ENCODE measurements around the gene SPCS1.
"Not testable (repeated sequence)": the region's sequence is repeated elsewhere in the genome, so short reads cannot be mapped to it uniquely, and the experiment has no call there.

Gene SPCS1

GRCh38 chr3:52705688-52706686, at the start of gene SPCS1, which contains the start of gene GLT8D1:
Gene SPCS1 (plus strand): TSS chr3:52706106. CDS start chr3:52706247, 141 bp downstream.
Gene GLT8D1 (minus strand): TSS chr3:52705791. CDS start chr3:52700460, 5,331 bp downstream.
- peak within 1 kb of the TSS; percentile 97 for H3K4me2 ChIP-seq
- H3K27me3 ChIP-seq, result no peaks in the 10 kb centered on the region
- peaks cover 22% of the 10 kb centered on the region for H3K36me3 ChIP-seq
- H3K9me3 ChIP-seq, result no peaks in the 10 kb centered on the region
- H3K27ac ChIP-seq, result peak within 1 kb of the TSS; percentile 87
- H3K4me1 ChIP-seq, result peaks cover 48% of the 10 kb centered on the region
- H3K9ac ChIP-seq, result peak within 1 kb of the TSS; percentile 91
- TF ChIP-seq Cebpa-rat (IDR thresholded peaks at IDR 0.05), result no peak
- peak within 1 kb of the TSS; percentile 77 for H3K4me3 ChIP-seq
- peaks cover 10% of the 10 kb centered on the region; the same call in 1 of the 2 replicates for H4K20me1 ChIP-seq

GRCh38 chr3:52660046-52660445, 45.9 kb upstream of the SPCS1 start:
- Histone ChIP-seq H3K4me3 (no peak overlapping the region), H4K20me1 (peaks cover 17% of the 10 kb centered on the region), H3K9me3 (no peaks in the 10 kb centered on the region), H3K36me3 (peaks cover 99% of the 10 kb centered on the region), H3K4me2 (no peak overlapping the region), H3K4me1 (no peaks in the 10 kb centered on the region), H3K9ac (no peak overlapping the region), H3K27ac (no peak overlapping the region), H3K27me3 (no peaks in the 10 kb centered on the region)
- no peak for TF ChIP-seq Cebpa-rat (IDR thresholded peaks at IDR 0.05)

GRCh38 chr3:52663098-52663497, 42.8 kb upstream of the SPCS1 start:
- no peaks in the 10 kb centered on the region for H3K9me3 ChIP-seq
- no peak overlapping the region for H3K9ac ChIP-seq
- no peaks in the 10 kb centered on the region for H3K4me1 ChIP-seq
- H3K4me3 ChIP-seq, result no peak overlapping the region
- no peak overlapping the region for H3K4me2 ChIP-seq
- no peak overlapping the region for H3K27ac ChIP-seq
- no peaks in the 10 kb centered on the region for H3K27me3 ChIP-seq
- H3K36me3 ChIP-seq, result peaks cover 98% of the 10 kb centered on the region
- no peak for TF ChIP-seq Cebpa-rat (IDR thresholded peaks at IDR 0.05)
- H4K20me1 ChIP-seq, result peaks cover 24% of the 10 kb centered on the region

- TF ChIP-seq Cebpa-rat (IDR thresholded peaks at IDR 0.05), result no peak
- Histone ChIP-seq H3K4me3 (no peak overlapping the region), H4K20me1 (peaks cover 58% of the 10 kb centered on the region), H3K4me1 (no peaks in the 10 kb centered on the region; the same call in 1 of the 2 replicates), H3K27ac (no peak overlapping the region), H3K9ac (no peak overlapping the region), H3K36me3 (peaks cover 94% of the 10 kb centered on the region), H3K9me3 (no peaks in the 10 kb centered on the region), H3K4me2 (no peak overlapping the region), H3K27me3 (no peaks in the 10 kb centered on the region)
These were observed 35.0 kb upstream of the SPCS1 start for GRCh38 chr3:52670621-52671521.

- no peak overlapping the region for H3K4me2 ChIP-seq
- peaks cover 94% of the 10 kb centered on the region for H3K36me3 ChIP-seq
- H3K9me3 ChIP-seq, result no peaks in the 10 kb centered on the region
- no peak for TF ChIP-seq Cebpa-rat (IDR thresholded peaks at IDR 0.05)
- no peaks in the 10 kb centered on the region; the same call in 1 of the 2 replicates for H3K4me1 ChIP-seq
- no peak overlapping the region for H3K27ac ChIP-seq
- peaks cover 66% of the 10 kb centered on the region for H4K20me1 ChIP-seq
- H3K9ac ChIP-seq, result no peak overlapping the region
- H3K27me3 ChIP-seq, result no peaks in the 10 kb centered on the region
- no peak overlapping the region for H3K4me3 ChIP-seq
These were observed 34.2 kb upstream of the SPCS1 start for GRCh38 chr3:52671676-52672075.

- not testable (repeated sequence) for H3K27ac ChIP-seq, H3K4me1 ChIP-seq, H3K9ac ChIP-seq, H3K4me3 ChIP-seq, H3K9me3 ChIP-seq, H3K4me2 ChIP-seq, H3K27me3 ChIP-seq
- Histone ChIP-seq H3K36me3 (peaks cover 97% of the 10 kb centered on the region), H4K20me1 (peaks cover 75% of the 10 kb centered on the region)
These were observed 29.7 kb upstream of the SPCS1 start for GRCh38 chr3:52676201-52676600.

GRCh38 chr3:52678265-52679198, 27.4 kb upstream of the SPCS1 start:
- H3K4me2 ChIP-seq, result no peak overlapping the region
- no peak overlapping the region for H3K4me3 ChIP-seq
- no peaks in the 10 kb centered on the region for H3K27me3 ChIP-seq
- TF ChIP-seq Cebpa-rat (IDR thresholded peaks at IDR 0.05), result no peak
- H3K4me1 ChIP-seq, result peaks cover 20% of the 10 kb centered on the region
- H3K9ac ChIP-seq, result no peak overlapping the region
- H3K27ac ChIP-seq, result no peak overlapping the region
- H3K36me3 ChIP-seq, result peaks cover 86% of the 10 kb centered on the region
- peaks cover 85% of the 10 kb centered on the region for H4K20me1 ChIP-seq
- H3K9me3 ChIP-seq, result no peaks in the 10 kb centered on the region

- TF ChIP-seq Cebpa-rat (IDR thresholded peaks at IDR 0.05), result no peak
- Histone ChIP-seq H3K4me2 (no peak overlapping the region), H3K4me3 (no peak overlapping the region), H3K27ac (no peak overlapping the region), H3K4me1 (peaks cover 26% of the 10 kb centered on the region), H3K27me3 (no peaks in the 10 kb centered on the region), H3K36me3 (peaks cover 79% of the 10 kb centered on the region), H3K9ac (no peak overlapping the region), H3K9me3 (no peaks in the 10 kb centered on the region), H4K20me1 (peaks cover 85% of the 10 kb centered on the region)
These were observed 26.7 kb upstream of the SPCS1 start for GRCh38 chr3:52679199-52679538.

GRCh38 chr3:52679811-52680210, 26.1 kb upstream of the SPCS1 start:
- Histone ChIP-seq H3K4me2 (no peak overlapping the region), H3K27ac (no peak overlapping the region), H4K20me1 (peaks cover 79% of the 10 kb centered on the region), H3K4me3 (no peak overlapping the region), H3K36me3 (peaks cover 74% of the 10 kb centered on the region), H3K27me3 (no peaks in the 10 kb centered on the region), H3K9ac (no peak overlapping the region), H3K4me1 (peaks cover 32% of the 10 kb centered on the region), H3K9me3 (no peaks in the 10 kb centered on the region)
- TF ChIP-seq Cebpa-rat (IDR thresholded peaks at IDR 0.05), result no peak

All from BLaER1 (cell line).